ENCODE data around the gene ZNF646. TPM values are rescaled to one million over a fixed set of nuclear protein-coding genes. Genes with fewer than 3 reads are reported as not detected.
"Not testable (repeated sequence)": the region's sequence is repeated elsewhere in the genome, so short reads cannot be mapped to it uniquely, and the experiment has no call there.

The ZNF646 gene
- total and polyA plus RNA-seq, 2 experiments from 2014 or later = 4.8 to 9.1 TPM

GRCh38 chr16:31094088-31094423 lies 19.8 kb downstream of the ZNF646 start:
- Histone ChIP-seq H3K4me3 (peak overlapping the region; percentile 2), H3K4me1 (ENCODE audit: insufficient read depth) (no peaks in the 10 kb centered on the region), H3K27me3 (no peaks in the 10 kb centered on the region), H3K27ac (peak overlapping the region; percentile 71), H3K9me2 (replicated peaks; ENCODE audit: insufficient read depth) (no peaks in the 10 kb centered on the region), H4K20me1 (ENCODE audit: insufficient read depth, poor library complexity, severe bottlenecking) (no peaks in the 10 kb centered on the region), H3K4me2 (peak overlapping the region; percentile 93), H3K36me3 (replicated peaks; ENCODE audit: insufficient read depth, low read depth) (no peaks in the 10 kb centered on the region), H3K9me3 (ENCODE audit: low read depth) (no peaks in the 10 kb centered on the region), H2AFZ (peak overlapping the region; percentile 10), H3K79me2 (peaks cover 14% of the 10 kb centered on the region)
- TF ChIP-seq CTCF (IDR thresholded peaks at IDR 0.05; ENCODE audit: poor library complexity) (no peak), EZH2 (IDR thresholded peaks at IDR 0.05; ENCODE audit: borderline replicate concordance) (no peak), EZH2phosphoT487 (IDR thresholded peaks at IDR 0.05; ENCODE audit: low read depth, severe bottlenecking, unreplicated experiment) (no peak)
- WGBS (ENCODE audit: low lambda C conversion rate, missing lambda C conversion rate) = under 1% methylated on average over 20 of the region's 20 CpGs
- DNase-seq (ENCODE audit: low spot score) = peak; percentile 32

- peak within 1 kb of the TSS; percentile 10 for H3K4me3 ChIP-seq
- no peaks in the 10 kb centered on the region for H3K4me1 ChIP-seq (ENCODE audit: insufficient read depth)
- DNase-seq (ENCODE audit: low spot score) = peak; percentile 95
- TF ChIP-seq EZH2phosphoT487 (IDR thresholded peaks at IDR 0.05; ENCODE audit: low read depth, severe bottlenecking, unreplicated experiment) (no peak), CTCF (IDR thresholded peaks at IDR 0.05; ENCODE audit: poor library complexity) (no peak), EZH2 (IDR thresholded peaks at IDR 0.05; ENCODE audit: borderline replicate concordance) (no peak)
- H4K20me1 ChIP-seq (ENCODE audit: insufficient read depth, poor library complexity, severe bottlenecking) = no peaks in the 10 kb centered on the region
- H3K27ac ChIP-seq = peak within 1 kb of the TSS; percentile 71
- no peaks in the 10 kb centered on the region for H3K36me3 ChIP-seq (replicated peaks; ENCODE audit: insufficient read depth, low read depth)
- peak within 1 kb of the TSS; percentile 93 for H3K4me2 ChIP-seq
- H3K79me2 ChIP-seq = peaks cover 14% of the 10 kb centered on the region
- H3K27me3 ChIP-seq = no peaks in the 10 kb centered on the region
- WGBS (ENCODE audit: low lambda C conversion rate, missing lambda C conversion rate) = 1% methylated on average over 67 of the region's 69 CpGs
- H3K9me2 ChIP-seq (replicated peaks; ENCODE audit: insufficient read depth) = no peaks in the 10 kb centered on the region
- H3K9me3 ChIP-seq (ENCODE audit: low read depth) = no peaks in the 10 kb centered on the region
- H2AFZ ChIP-seq = peak within 1 kb of the TSS; percentile 25
These were observed 20.4 kb downstream of the ZNF646 start, which contains the start of gene VKORC1 for GRCh38 chr16:31094424-31095120. TSS of gene VKORC1 (minus strand) at chr16:31094797. CDS start at chr16:31094729, 68 bp downstream.

- H3K9me3 ChIP-seq (ENCODE audit: low read depth) = no peaks in the 10 kb centered on the region
- H3K4me1 ChIP-seq (ENCODE audit: insufficient read depth) = no peaks in the 10 kb centered on the region
- no peak overlapping the region for H3K27ac ChIP-seq
- H3K79me2 ChIP-seq = no peaks in the 10 kb centered on the region
- H2AFZ ChIP-seq = no peak overlapping the region
- no peaks in the 10 kb centered on the region for H3K36me3 ChIP-seq (replicated peaks; ENCODE audit: insufficient read depth, low read depth)
- no peak overlapping the region for H3K4me3 ChIP-seq
- TF ChIP-seq EZH2phosphoT487 (IDR thresholded peaks at IDR 0.05; ENCODE audit: low read depth, severe bottlenecking, unreplicated experiment) (no peak), EZH2 (IDR thresholded peaks at IDR 0.05; ENCODE audit: borderline replicate concordance) (no peak), CTCF (IDR thresholded peaks at IDR 0.05; ENCODE audit: poor library complexity) (no peak)
- H3K27me3 ChIP-seq = no peaks in the 10 kb centered on the region
- no peaks in the 10 kb centered on the region for H4K20me1 ChIP-seq (ENCODE audit: insufficient read depth, poor library complexity, severe bottlenecking)
- WGBS (ENCODE audit: low lambda C conversion rate, missing lambda C conversion rate) = 67% methylated on average over 4 of the region's 4 CpGs
- H3K9me2 ChIP-seq (replicated peaks; ENCODE audit: insufficient read depth) = no peaks in the 10 kb centered on the region
- no peak overlapping the region for H3K4me2 ChIP-seq
- no peak for DNase-seq (ENCODE audit: low spot score)
These were observed 25.8 kb downstream of the ZNF646 start for GRCh38 chr16:31099860-31100638.

GRCh38 chr16:31100876-31101641 lies 26.8 kb downstream of the ZNF646 start:
- not testable (repeated sequence) for H3K4me1 ChIP-seq (ENCODE audit: insufficient read depth); H4K20me1 ChIP-seq (ENCODE audit: insufficient read depth, poor library complexity, severe bottlenecking); H3K36me3 ChIP-seq (replicated peaks; ENCODE audit: insufficient read depth, low read depth); H3K4me3 ChIP-seq; H3K9me2 ChIP-seq (replicated peaks; ENCODE audit: insufficient read depth); H3K9me3 ChIP-seq (ENCODE audit: low read depth); H3K27ac ChIP-seq; H2AFZ ChIP-seq; H3K27me3 ChIP-seq; H3K4me2 ChIP-seq; H3K79me2 ChIP-seq
- DNase-seq (ENCODE audit: low spot score) = peak; percentile 5
- 79% methylated on average over 13 of the region's 13 CpGs for WGBS (ENCODE audit: low lambda C conversion rate, missing lambda C conversion rate)
